Mammary epithelial cell (primary cell): ENCODE data around the gene TENM4.

Experiments used
- CTCF ChIP-seq, 2 donors: IDR thresholded peaks in 1 of 2; conservative IDR thresholded peaks in 1 of 2; 2 replicates each; pipeline ENCODE4 v1.5.1; 2011 to 2012; ENCODE audit warnings: inconsistent platforms in 2 of 2, low read length in 2 of 2, mild to moderate bottlenecking in 2 of 2, control low read depth in 1 of 2, low read depth in 1 of 2; ENCODE audit not compliant: insufficient read depth in 1 of 2; ENCODE audit errors: extremely low read depth in 1 of 2
- EZH2 ChIP-seq: IDR thresholded peaks from 2 replicates; pipeline ENCODE4 v1.6.1; 2012; ENCODE audit warnings: low read length, inconsistent platforms, borderline replicate concordance

- no peak for TF ChIP-seq EZH2
- no peak for TF ChIP-seq CTCF (conservative IDR thresholded peaks at IDR 0.05 in 1 of 2, IDR thresholded peaks at IDR 0.05 in 1 of 2; ENCODE audit: extremely low read depth in 1 of 2, insufficient read depth in 1 of 2, low read depth in 1 of 2, low read length in 2 of 2)
Measured at GRCh38 chr11:78791964-78792363, 648.9 kb downstream of the TENM4 start.
